ENCODE data around the gene ZNF326.
"Not testable (repeated sequence)": the region's sequence is repeated elsewhere in the genome, so short reads cannot be mapped to it uniquely, and the experiment has no call there.

Gene ZNF326

GRCh38 chr1:89966656-89967055 is 28.3 kb upstream of the ZNF326 start:
- no peak for DNase-seq

DNA sequence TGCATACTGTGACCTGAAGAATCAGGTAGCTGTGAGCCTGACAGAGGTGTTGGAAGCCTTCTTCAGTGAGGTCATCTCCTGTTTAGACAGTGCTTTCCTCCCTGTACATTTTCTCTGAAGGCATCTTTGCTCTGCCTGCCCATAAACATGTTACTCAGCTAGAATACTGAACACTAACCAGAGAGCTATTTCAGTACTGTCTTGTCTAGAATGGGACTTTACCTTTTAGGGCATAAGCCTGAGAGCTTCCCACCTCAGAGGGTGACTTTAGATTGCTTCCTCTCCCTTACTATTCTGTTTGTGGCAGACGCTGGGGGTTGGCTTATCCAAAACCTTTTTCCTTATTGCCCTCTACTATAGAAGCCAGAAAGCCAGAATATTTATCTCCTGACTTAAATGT is 23.3 kb upstream of the ZNF326 start:
- no peak for DNase-seq

DNA sequence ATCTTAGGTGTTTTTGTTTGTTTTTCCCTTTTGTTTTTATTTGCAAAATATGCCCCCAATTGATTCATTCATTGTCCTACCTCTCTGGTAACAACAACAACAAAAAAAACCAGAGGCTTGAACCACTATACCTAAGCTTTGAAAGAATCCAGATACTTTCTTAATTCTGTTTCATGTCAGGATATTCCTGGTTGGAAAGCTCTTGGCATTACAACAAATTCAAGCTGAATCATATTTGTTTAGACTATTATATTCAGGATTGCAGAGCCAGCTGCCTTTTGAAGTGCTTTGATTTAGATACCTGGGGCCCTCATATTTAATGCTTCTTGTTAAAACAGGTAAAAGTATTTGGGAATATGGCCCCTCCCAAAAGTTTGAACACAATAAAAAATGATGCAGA is 22.9 kb upstream of the ZNF326 start:
- no peak for DNase-seq

- no peak for DNase-seq
These were observed 21.3 kb upstream of the ZNF326 start for GRCh38 chr1:89973471-89974127.

- no peak for DNase-seq
These were observed 20.7 kb upstream of the ZNF326 start for GRCh38 chr1:89974256-89974655.

DNA sequence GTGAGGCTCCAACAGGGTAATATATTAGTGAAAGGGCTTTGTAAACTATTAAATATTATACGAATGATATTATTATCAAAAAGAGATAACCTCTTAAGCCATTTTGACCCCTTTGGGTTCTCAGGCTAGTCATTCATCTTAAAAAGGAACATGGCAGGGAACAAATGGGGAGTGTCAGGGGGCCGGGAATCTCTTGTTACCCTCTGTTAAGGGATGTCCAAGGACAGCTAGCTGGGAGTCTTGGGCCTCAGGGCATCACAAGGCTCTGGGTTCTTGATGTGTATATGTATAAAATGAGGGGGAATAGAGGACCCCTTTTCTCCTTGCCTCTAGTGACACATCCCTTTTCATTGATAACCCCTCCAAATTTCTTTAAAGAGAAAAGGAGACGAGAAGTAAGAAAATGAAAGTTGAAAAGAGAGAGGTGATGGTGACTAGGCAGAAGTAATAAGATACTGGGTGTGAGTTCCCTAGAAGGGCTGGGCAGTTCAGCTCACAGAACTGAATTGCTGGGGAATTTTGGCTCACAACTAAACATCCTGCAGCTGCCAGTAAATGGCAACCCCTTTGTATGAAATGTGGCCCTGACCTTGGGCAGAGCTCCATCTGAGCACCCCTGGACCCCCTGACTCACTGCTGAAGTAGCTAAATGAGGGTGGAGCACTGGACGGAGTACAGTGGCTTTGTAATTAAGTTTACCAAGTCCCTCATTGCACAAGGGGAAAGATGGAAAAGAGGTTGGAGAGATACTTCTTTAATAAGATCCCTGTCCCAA is 20.0 kb upstream of the ZNF326 start:
- no peak for DNase-seq

GRCh38 chr1:89975540-89976125 is 19.3 kb upstream of the ZNF326 start:
- no peak for DNase-seq

- DNase-seq: no peak
These were observed 16.2 kb upstream of the ZNF326 start for GRCh38 chr1:89978755-89979154.

DNA sequence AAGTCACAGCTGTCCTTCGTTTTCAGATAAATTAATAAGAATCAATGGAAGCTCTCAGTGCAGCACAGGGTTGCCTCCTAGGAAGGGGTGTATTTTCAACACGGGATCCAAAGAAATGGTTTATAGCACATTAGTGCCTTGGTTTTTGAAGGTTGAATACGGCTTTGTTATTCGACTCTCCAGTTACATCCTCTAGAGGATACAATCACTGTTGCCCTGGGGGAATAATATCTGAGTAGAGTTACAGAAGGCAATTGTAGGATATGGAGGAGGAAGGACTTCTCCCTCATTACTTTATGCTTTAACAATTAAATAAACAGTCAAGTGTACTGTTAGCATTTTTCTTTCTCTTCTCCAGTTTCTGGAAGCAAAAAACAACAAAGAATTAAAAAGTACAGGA is 14.3 kb upstream of the ZNF326 start:
- no peak for DNase-seq

DNA sequence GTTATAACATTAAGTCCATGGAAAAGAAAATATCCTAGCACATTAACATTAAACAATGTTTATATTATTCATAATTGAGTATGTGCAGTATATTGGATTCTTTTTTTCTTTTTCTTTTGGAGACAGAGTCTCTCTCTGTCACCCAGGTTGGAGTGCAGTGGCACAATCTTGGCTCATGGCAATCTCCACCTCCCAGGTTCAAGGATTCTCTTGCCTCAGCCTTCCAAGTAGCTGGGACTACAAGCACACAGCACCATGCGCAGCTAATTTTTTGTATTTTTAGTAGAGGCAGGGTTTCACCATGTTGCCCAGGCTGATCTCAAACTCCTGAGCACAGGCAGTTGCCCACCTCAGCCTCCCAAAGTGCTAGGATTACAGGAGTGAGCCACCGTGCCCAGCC is 12.1 kb upstream of the ZNF326 start:
- DNase-seq: not testable (repeated sequence)

DNA sequence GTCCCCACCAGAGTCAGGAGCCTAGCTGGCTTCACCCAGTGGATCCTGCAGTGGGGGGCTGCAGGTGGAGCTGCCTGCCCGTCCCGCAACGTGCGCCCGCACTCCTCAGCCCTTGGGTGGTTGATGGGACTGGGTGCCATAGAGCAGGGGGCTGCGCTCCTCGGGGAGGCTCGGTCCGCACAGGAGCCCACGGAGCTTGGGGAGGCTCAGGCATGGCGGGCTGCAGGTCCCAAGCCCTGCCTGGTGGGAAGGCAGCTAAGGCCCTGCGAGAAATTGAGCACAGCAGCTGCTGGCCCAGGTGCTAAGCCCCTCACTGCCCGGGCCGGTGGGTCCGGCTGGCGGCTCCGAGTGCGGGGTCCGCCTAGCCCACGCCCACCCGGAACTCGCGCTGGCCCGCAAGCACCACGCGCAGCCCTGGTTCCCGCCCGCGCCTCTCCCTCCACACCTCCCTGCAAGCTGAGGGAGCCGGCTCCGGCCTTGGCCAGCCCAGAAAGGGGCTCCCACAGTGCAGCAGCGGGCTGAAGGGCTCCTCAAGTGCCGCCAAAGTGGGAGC is 10.3 kb upstream of the ZNF326 start:
- DNase-seq: not testable (repeated sequence)

DNA sequence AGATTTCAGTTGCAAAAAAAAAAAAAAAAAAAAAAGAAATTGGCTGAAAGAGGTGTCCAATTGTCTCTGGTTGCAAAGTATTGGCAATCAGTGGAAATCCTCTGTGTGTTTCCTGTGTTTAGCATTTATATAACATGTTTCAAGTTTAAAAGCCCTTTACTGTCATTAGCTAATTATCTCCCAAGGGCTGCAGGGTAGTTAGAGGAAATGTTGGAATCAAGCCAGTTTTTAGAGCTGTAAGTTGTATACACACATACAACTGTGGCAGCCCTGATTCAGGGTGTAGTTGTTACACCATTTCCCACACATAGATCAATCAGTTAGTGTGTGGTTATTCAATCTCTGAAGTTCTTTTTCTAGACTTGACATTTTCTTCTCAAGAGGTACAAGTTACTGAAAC is 8.9 kb upstream of the ZNF326 start:
- no peak for DNase-seq

- peak; percentile 82 for DNase-seq
These were observed 7.6 kb upstream of the ZNF326 start for GRCh38 chr1:89987159-89987819.

DNA sequence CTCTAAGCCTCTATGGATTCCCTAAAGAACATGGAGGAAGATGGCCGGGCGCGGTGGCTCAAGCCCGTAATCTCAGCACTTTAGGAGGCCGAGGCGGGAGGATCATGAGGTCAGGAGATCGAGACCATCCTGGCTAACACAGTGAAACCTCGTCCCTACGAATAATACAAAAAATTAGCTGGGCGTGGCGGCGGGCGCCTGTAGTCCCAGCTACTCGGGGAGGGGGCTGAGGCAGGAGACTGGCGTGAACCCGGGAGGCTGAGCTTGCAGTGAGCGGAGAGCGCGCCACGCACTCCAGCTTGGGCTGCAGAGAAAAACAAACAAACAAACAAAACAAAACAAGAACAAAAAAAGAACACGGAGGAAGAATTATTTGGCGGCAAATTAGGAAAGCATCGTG is 5.8 kb upstream of the ZNF326 start:
- DNase-seq: no peak

- no peak for DNase-seq
These were observed 5.1 kb upstream of the ZNF326 start for GRCh38 chr1:89989799-89990198.

- DNase-seq: no peak
These were observed 3.7 kb upstream of the ZNF326 start for GRCh38 chr1:89990976-89991831.

DNA sequence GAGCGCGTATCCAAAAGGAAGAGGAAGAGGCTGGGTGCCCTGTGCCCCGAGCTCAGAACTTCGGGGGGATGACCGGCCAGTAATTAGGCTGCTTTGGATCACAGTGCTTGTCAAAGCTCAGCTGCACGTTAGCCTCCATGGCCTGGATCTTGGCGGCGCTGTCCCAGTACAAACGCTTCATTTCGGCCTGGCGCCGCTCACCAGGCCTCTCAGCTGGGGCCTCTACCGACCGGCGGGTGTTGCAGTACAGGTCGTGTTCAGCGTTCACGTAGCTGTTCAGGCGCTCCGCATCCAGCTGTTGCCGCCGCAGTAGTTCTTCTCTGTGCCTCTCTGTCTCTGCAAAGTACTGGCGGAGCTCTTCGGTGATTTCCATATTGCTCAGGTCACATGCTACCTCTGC is 1.4 kb upstream of the ZNF326 start:
- DNase-seq: no peak

GRCh38 chr1:89994231-89994804 is 592 bp upstream of the ZNF326 start:
- DNase-seq: no peak

DNA sequence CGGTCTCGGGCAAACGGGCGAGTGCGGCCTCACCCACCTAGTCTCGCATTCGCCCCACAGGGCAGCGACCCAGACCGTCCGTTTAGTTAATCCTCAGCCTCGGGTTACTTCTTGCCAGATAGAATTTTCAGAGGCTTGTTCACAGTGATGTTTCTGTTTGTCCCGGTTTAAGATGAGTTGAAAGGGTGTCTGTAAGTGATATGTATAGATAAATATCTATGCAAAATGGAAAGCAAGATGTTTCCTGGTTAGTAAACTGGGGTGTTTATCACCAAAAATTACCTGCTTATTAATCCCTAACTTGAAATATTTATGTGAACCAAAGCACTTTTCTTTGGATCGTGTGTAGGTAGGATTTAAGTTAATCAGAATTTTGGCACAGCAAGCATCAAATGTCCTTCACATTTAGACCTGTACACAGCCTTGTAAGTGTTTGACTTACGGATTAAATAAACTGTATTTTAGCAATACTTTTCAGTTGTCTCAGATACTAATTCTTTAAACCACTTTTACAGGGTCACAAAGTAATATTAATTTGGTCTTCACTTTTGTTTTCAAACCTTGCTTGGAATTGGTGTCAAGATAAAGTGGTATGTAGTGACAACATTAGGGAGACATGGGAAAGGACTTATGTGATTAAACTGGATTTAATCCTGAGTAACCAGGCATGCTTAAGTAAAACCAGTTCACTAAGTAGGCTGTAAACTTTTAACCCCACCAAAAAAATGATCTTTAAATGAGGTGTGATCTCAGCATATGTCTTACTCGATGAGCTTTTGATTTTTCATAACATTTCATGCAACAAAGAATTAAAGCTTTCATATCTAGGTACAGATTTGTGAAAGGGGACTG is 914 bp downstream of the ZNF326 start:
- no peak for DNase-seq

- no peak for DNase-seq
These were observed 1.7 kb downstream of the ZNF326 start for GRCh38 chr1:89996450-89997110.

GRCh38 chr1:89997152-89997551 is 2.2 kb downstream of the ZNF326 start:
- DNase-seq: not testable (repeated sequence)

Measured in CD4-positive, alpha-beta T cell treated with Interleukin-17A for 1 hour (primary cell).